HEK293T (cell line): Measurements from ENCODE around the gene ZBTB24.

Source experiments
- CTCF ChIA-PET: fragments of 350-600 bp; formaldehyde crosslinking; extraction: SDS; loops from one replicate; lab custom pipeline; 2021; ENCODE audit warnings: antibody characterized with exemption, inconsistent platforms; lab: Yijun Ruan, JAX
- POLR2A ChIA-PET: fragments of 350-600 bp; formaldehyde crosslinking; extraction: SDS; loops from one replicate; lab custom pipeline; 2020; ENCODE audit warnings: antibody characterized with exemption, inconsistent platforms; lab: Yijun Ruan, JAX
- DNase-seq: peaks from one replicate; pipeline ENCODE4 v3.0.0; 2012; ENCODE audit warnings: mixed read lengths; ENCODE audit errors: extremely low spot score
- ARNT ChIP-seq: fragments of 450-650 bp; IDR thresholded peaks from 2 replicates; pipeline ENCODE4 v1.6.1; 2017; ENCODE audit warnings: mild to moderate bottlenecking
- BHLHE40 ChIP-seq: fragments of 450-650 bp; IDR thresholded peaks from 2 replicates; pipeline ENCODE4 v1.6.1; 2016; ENCODE audit warnings: mild to moderate bottlenecking, moderate library complexity, borderline replicate concordance
- CTBP1 ChIP-seq: fragments of 450-650 bp; IDR thresholded peaks from 2 replicates; pipeline ENCODE4 v1.6.1; 2016; ENCODE audit warnings: borderline replicate concordance
- ELF4 ChIP-seq: fragments of 450-650 bp; IDR thresholded peaks from 2 replicates; pipeline ENCODE4 v1.6.1; 2017; ENCODE audit warnings: antibody characterized with exemption
- FOXA1 ChIP-seq: fragments of 450-650 bp; IDR thresholded peaks from 2 replicates; pipeline ENCODE4 v1.6.1; 2016; ENCODE audit warnings: mild to moderate bottlenecking
- FOXK2 ChIP-seq: fragments of 450-650 bp; IDR thresholded peaks from 2 replicates; pipeline ENCODE4 v1.6.1; 2016; ENCODE audit warnings: mild to moderate bottlenecking
- FOXM1 ChIP-seq: fragments of 450-650 bp; IDR thresholded peaks from 2 replicates; pipeline ENCODE4 v1.6.1; 2017; ENCODE audit warnings: mild to moderate bottlenecking, borderline replicate concordance
- HDGF ChIP-seq: fragments of 450-650 bp; IDR thresholded peaks from 2 replicates; pipeline ENCODE4 v1.6.1; 2017; ENCODE audit warnings: antibody characterized with exemption, borderline replicate concordance
- L3MBTL2 ChIP-seq: fragments of 450-650 bp; conservative IDR thresholded peaks from 2 replicates; pipeline ENCODE4 v1.6.1; 2016; ENCODE audit warnings: mild to moderate bottlenecking
- LEF1 ChIP-seq: fragments of 450-650 bp; IDR thresholded peaks from 2 replicates; pipeline ENCODE4 v1.6.1; 2017; ENCODE audit warnings: mild to moderate bottlenecking, borderline replicate concordance
- NFRKB ChIP-seq: fragments of 450-650 bp; IDR thresholded peaks from 2 replicates; pipeline ENCODE4 v1.6.1; 2016; ENCODE audit warnings: mild to moderate bottlenecking, moderate library complexity
- SP1 ChIP-seq: fragments of 450-650 bp; IDR thresholded peaks from 2 replicates; pipeline ENCODE4 v1.6.1; 2017
- SUZ12 ChIP-seq: fragments of 450-650 bp; IDR thresholded peaks from 2 replicates; pipeline ENCODE4 v1.6.1; 2016; ENCODE audit warnings: mild to moderate bottlenecking
- TARDBP ChIP-seq: fragments of 450-650 bp; IDR thresholded peaks from 2 replicates; pipeline ENCODE4 v1.6.1; 2016
- ZNF384 ChIP-seq: fragments of 450-650 bp; IDR thresholded peaks from 2 replicates; pipeline ENCODE4 v1.6.1; 2016
- TF ChIP-seq, protein P1 (sequence below): fragments of 450-650 bp; IDR thresholded peaks from 2 replicates; pipeline ENCODE4 v1.6.1; 2016

ZBTB24 gene

GRCh38 chr6:109458774-109459531 lies 24.1 kb downstream of the ZBTB24 start:
- no peak for TF ChIP-seq FOXK2
- TF ChIP-seq HDGF = no peak
- TF ChIP-seq NFRKB = no peak
- TF ChIP-seq FOXA1 = no peak
- TF ChIP-seq SUZ12 = no peak
- TF ChIP-seq CTBP1 = no peak
- no peak for TF ChIP-seq ELF4
- TF ChIP-seq BHLHE40 = no peak
- no peak for TF ChIP-seq LEF1
- TF ChIP-seq, protein P1, sequence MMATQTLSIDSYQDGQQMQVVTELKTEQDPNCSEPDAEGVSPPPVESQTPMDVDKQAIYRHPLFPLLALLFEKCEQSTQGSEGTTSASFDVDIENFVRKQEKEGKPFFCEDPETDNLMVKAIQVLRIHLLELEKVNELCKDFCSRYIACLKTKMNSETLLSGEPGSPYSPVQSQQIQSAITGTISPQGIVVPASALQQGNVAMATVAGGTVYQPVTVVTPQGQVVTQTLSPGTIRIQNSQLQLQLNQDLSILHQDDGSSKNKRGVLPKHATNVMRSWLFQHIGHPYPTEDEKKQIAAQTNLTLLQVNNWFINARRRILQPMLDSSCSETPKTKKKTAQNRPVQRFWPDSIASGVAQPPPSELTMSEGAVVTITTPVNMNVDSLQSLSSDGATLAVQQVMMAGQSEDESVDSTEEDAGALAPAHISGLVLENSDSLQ = no peak
- TF ChIP-seq FOXM1 = no peak
- no peak for TF ChIP-seq ZNF384
- ChIA-PET CTCF (no interaction called here), POLR2A (interaction anchor here (1.1 kb wide), 1 partner anchor 21 kb away, joined by 3 read pairs; no protein-coding TSS in a partner anchor)
- no peak for DNase-seq

GRCh38 chr6:109457562-109457996 lies 25.4 kb downstream of the ZBTB24 start:
- TF ChIP-seq, protein P1 = peak; percentile 33; the same call in 1 of the 2 replicates
- no peak for TF ChIP-seq CTBP1
- ChIA-PET CTCF (no interaction called here), POLR2A (interaction anchor here (1.3 to 6.2 kb wide), 3 partner anchors 9 to 25 kb away, joined by 3 to 39 read pairs (median 4); partner anchors contain the start of genes PPIL6, SMPD2 and ZBTB24)
- no peak for DNase-seq

DNA sequence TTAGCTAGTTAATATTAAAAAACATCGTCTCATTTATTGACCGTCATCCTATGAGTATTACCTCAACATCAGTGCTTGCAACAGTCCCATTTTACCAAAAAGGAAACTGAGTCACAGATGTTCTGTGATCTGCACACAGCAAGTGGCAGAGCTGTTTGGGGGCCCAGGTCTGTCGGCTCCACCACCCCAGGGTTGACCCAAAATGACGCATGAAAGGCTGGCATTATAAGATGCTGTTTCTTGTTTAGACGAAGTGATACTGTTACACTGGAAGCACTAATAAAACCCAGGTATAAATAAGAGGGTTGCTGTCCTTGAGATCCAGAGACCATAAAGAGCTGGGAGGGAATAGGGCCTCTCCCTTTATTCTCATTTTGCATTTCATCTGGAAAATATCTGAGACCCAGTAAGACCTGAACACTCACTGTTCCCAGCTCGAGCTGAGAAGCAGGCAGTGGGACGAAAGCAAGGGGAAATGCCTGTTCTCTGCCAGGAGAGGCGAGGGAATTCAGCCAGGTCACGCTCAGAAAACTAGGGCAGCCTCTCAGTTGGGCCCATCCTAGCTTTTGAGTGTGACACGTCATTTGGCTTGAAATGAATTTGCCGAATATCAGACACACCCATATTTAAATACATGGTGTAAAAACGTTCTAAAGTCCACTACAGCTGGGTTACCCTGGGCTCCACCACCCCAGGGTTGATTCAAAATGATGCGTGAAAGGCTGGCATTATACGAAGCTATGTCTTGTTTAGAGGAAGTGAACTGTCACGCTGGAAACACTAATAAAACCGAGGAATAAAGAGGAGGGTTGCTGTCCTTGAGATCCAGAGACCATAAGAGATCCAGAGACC lies 26.1 kb downstream of the ZBTB24 start:
- CTCF ChIA-PET = interaction anchor here (0.9 kb wide), 1 partner anchor 16 kb away, joined by 4 read pairs; the partner anchor contains the start of genes PPIL6 and SMPD2

DNA sequence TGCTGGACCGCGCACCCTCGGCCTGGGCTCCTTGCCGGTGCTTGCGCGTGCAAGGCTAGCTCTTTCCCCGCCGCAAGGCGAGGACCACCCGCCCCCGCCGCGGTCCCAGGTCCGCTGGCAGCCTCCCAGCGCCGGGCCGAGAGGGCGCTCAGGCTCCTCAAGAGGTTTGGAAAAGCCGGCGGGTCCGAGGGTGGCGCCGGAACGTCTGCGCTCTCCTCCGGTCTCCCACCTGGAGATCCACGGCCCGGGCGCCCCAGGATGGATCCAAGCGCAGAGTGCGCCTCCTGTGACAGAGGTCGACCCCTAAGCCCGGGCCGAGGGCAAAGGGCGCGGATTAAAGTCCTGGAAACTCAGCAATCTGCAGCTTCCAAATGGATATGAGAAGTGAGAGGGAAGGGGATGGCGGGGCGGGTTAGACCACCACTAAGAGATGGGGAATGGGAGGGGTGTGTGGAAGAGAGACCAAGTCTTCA lies 26.9 kb downstream of the ZBTB24 start:
- ChIA-PET CTCF (no interaction called here), POLR2A (interaction anchor here (1.4 to 6.2 kb wide), 3 partner anchors 10 to 26 kb away, joined by 4 to 39 read pairs (median 6); partner anchors contain the start of genes PPIL6, SMPD2 and ZBTB24)
- TF ChIP-seq SUZ12 (no peak), HDGF (no peak), FOXK2 (no peak), ELF4 (no peak), L3MBTL2 (no peak; the same call in 1 of the 2 replicates), ARNT (no peak), LEF1 (no peak), SP1 (no peak), TARDBP (no peak), FOXM1 (no peak), BHLHE40 (no peak)
- TF ChIP-seq, protein P1 = no peak
- DNase-seq = no peak

More for the DNA sequence above, 26.1 kb downstream of the ZBTB24 start:
- no peak for DNase-seq
- no peak for TF ChIP-seq NFRKB
- TF ChIP-seq SUZ12 = no peak
- TF ChIP-seq ELF4 = no peak
- no peak for TF ChIP-seq FOXK2
- TF ChIP-seq L3MBTL2 = no peak
- TF ChIP-seq ZNF384 = no peak
- no peak for TF ChIP-seq SP1
- no peak for TF ChIP-seq TARDBP
- no peak for TF ChIP-seq FOXA1
- no peak for TF ChIP-seq LEF1
- TF ChIP-seq FOXM1 = no peak
- TF ChIP-seq, protein P1 = no peak
- TF ChIP-seq BHLHE40 = no peak
- TF ChIP-seq HDGF = no peak
- TF ChIP-seq ARNT = no peak
- TF ChIP-seq CTBP1 = no peak
- POLR2A ChIA-PET = interaction anchor here (1.3 to 6.2 kb wide), 4 partner anchors 8 to 26 kb away, joined by 3 to 39 read pairs (median 5); partner anchors contain the start of genes PPIL6, SMPD2 and ZBTB24

- TF ChIP-seq ELF4 (no peak), FOXM1 (no peak), TARDBP (no peak), HDGF (no peak), ZNF384 (no peak), L3MBTL2 (no peak), BHLHE40 (no peak), CTBP1 (no peak), ARNT (no peak), FOXA1 (no peak), NFRKB (no peak), FOXK2 (no peak), SUZ12 (no peak), LEF1 (no peak), SP1 (no peak)
- TF ChIP-seq, protein P1 = no peak
- peak; percentile 58 for DNase-seq
- CTCF ChIA-PET = no interaction called here
- POLR2A ChIA-PET = interaction anchor here (1.9 to 6.2 kb wide), 2 partner anchors 10 to 13 kb away, joined by 6 to 39 read pairs; partner anchors contain the start of genes PPIL6 and SMPD2
These were observed 27.4 kb downstream of the ZBTB24 start, which contains the start of gene MICAL1 for GRCh38 chr6:109455437-109456110. Gene MICAL1 (minus strand): TSS chr6:109455772. CDS start chr6:109454196, 1,576 bp downstream.
